Progenitor cell of endocrine pancreas (in vitro differentiated cells): ENCODE results near the gene WDHD1. TPM values are rescaled to one million over a fixed set of nuclear protein-coding genes. Genes with fewer than 3 reads are reported as not detected.

Source experiments
- DNase-seq: peaks from one replicate; pipeline ENCODE4 v3.0.0; 2021; ENCODE audit warnings: low spot score; ENCODE audit not compliant: unreplicated experiment
- H3K27ac Mint-ChIP-seq: 2 replicates; pipeline ENCODE4 v1.8.0; 2021; ENCODE audit warnings: mild to moderate bottlenecking, moderate library complexity, mixed read lengths
- H3K27me3 Mint-ChIP-seq: 2 replicates; pipeline ENCODE4 v1.8.0; 2021; ENCODE audit warnings: mixed read lengths
- H3K36me3 Mint-ChIP-seq: 2 replicates; pipeline ENCODE4 v1.8.0; 2022; ENCODE audit warnings: mixed read lengths; ENCODE audit not compliant: insufficient read depth
- H3K4me1 Mint-ChIP-seq: 2 replicates; pipeline ENCODE4 v1.8.0; 2021; ENCODE audit warnings: low read depth, mixed read lengths
- H3K4me3 Mint-ChIP-seq: 2 replicates; pipeline ENCODE4 v1.8.0; 2021; ENCODE audit warnings: low read depth, mild to moderate bottlenecking, moderate library complexity, mixed read lengths
- H3K9me3 Mint-ChIP-seq: 2 replicates; pipeline ENCODE4 v1.8.0; 2021; ENCODE audit warnings: low read depth, mixed read lengths
- CTCF ChIP-seq: fragments of 200-600 bp; sonication (generic); IDR thresholded peaks from one replicate; pipeline ENCODE4 v1.5.0; 2021; ENCODE audit warnings: antibody characterized with exemption, mild to moderate bottlenecking; ENCODE audit not compliant: unreplicated experiment
- total RNA-seq: library from RNA; stranded (reverse); gene quantifications from 2 replicates; pipeline ENCODE4 v1.2.1, GENCODE V29; 2021

The WDHD1 gene
- total RNA-seq, 1 donor from 2014 or later, result 31.4 TPM

- H3K4me3 Mint-ChIP-seq, result no peak overlapping the region
Measured at GRCh38 chr14:55062517-55063351, 35.8 kb upstream of the WDHD1 start.

GRCh38 chr14:55059333-55059732 lies 32.4 kb upstream of the WDHD1 start:
- Mint-ChIP-seq H3K36me3 (peaks cover 38% of the 10 kb centered on the region), H3K27me3 (no peaks in the 10 kb centered on the region), H3K4me1 (peaks cover 3% of the 10 kb centered on the region), H3K27ac (no peak overlapping the region), H3K9me3 (peaks cover 3% of the 10 kb centered on the region), H3K4me3 (no peak overlapping the region)
- DNase-seq, result no peak
- no peak for TF ChIP-seq CTCF

More at GRCh38 chr14:55062517-55063351, 35.8 kb upstream of the WDHD1 start:
- TF ChIP-seq CTCF, result no peak
- no peaks in the 10 kb centered on the region for H3K27me3 Mint-ChIP-seq
- H3K4me1 Mint-ChIP-seq, result no peaks in the 10 kb centered on the region
- peaks cover 44% of the 10 kb centered on the region for H3K36me3 Mint-ChIP-seq
- H3K9me3 Mint-ChIP-seq, result no peaks in the 10 kb centered on the region
- DNase-seq, result no peak
- H3K27ac Mint-ChIP-seq, result peak overlapping the region; percentile 29

- Mint-ChIP-seq H3K4me3 (no peak overlapping the region), H3K4me1 (peaks cover 13% of the 10 kb centered on the region), H3K27ac (peak overlapping the region; percentile 62), H3K27me3 (no peaks in the 10 kb centered on the region), H3K36me3 (peaks cover 40% of the 10 kb centered on the region), H3K9me3 (peaks cover 3% of the 10 kb centered on the region)
- TF ChIP-seq CTCF, result no peak
- DNase-seq, result no peak
Measured at GRCh38 chr14:55057919-55058318, 31.0 kb upstream of the WDHD1 start.

GRCh38 chr14:55054098-55054497 lies 27.2 kb upstream of the WDHD1 start:
- Mint-ChIP-seq H3K4me3 (peak overlapping the region; percentile 29), H3K27me3 (no peaks in the 10 kb centered on the region)
- DNase-seq, result no peak

GRCh38 chr14:55053500-55053899 lies 26.6 kb upstream of the WDHD1 start:
- TF ChIP-seq CTCF, result no peak
- H3K36me3 Mint-ChIP-seq, result peaks cover 23% of the 10 kb centered on the region

More at GRCh38 chr14:55054098-55054497, 27.2 kb upstream of the WDHD1 start:
- TF ChIP-seq CTCF, result no peak
- H3K27ac Mint-ChIP-seq, result no peak overlapping the region
- H3K4me1 Mint-ChIP-seq, result peaks cover 23% of the 10 kb centered on the region
- peaks cover 23% of the 10 kb centered on the region for H3K36me3 Mint-ChIP-seq
- H3K9me3 Mint-ChIP-seq, result peaks cover 3% of the 10 kb centered on the region

More at GRCh38 chr14:55053500-55053899, 26.6 kb upstream of the WDHD1 start:
- no peak for DNase-seq
- Mint-ChIP-seq H3K4me1 (peaks cover 23% of the 10 kb centered on the region), H3K27ac (peak overlapping the region; percentile 99), H3K27me3 (no peaks in the 10 kb centered on the region), H3K4me3 (peak overlapping the region; percentile 95), H3K9me3 (peaks cover 3% of the 10 kb centered on the region)
